Lower leg skin (tissue), 4 donors: ENCODE results near the gene MYF5. TPM values are rescaled to one million over a fixed set of nuclear protein-coding genes. Genes with fewer than 3 reads are reported as not detected.

Source experiments
- total RNA-seq, 4 donors: library from RNA; depleted of rRNA; stranded (reverse); fragments of >200 nt; gene quantifications; one replicate each; pipeline ENCODE4 v1.1.0, GENCODE V29; 2016

Gene MYF5
- total RNA-seq, 4 donors from 2014 or later = not detected

Other genes starting within 250 kb of the MYF5 start
- under 1 TPM in 1 of 4 donors, not detected in 3; 0.19 TPM for gene MYF6, start 9.3 kb upstream of the MYF5 start, total RNA-seq
- 1 to 10 TPM in 1 of 4 donors, under 1 TPM in 3; 0.34 to 3.8 (median 0.64) TPM for gene LIN7A, start 221.0 kb downstream of the MYF5 start, total RNA-seq